Uterus (tissue), 2 donors: ENCODE measurements around the gene PARD3.

Experiments used
- POLR2A ChIP-seq, 2 donors: fragments of 450-650 bp; IDR thresholded peaks; one replicate each; pipeline ENCODE4 v1.6.1; 2016; ENCODE audit warnings: antibody characterized with exemption in 2 of 2, mild to moderate bottlenecking in 1 of 2, moderate library complexity in 1 of 2
- TF ChIP-seq, protein P1 (sequence below), 4 experiments: fragments of 200-600 bp in 2 of 4; fragments of 450-650 bp in 2 of 4; sonication (generic) in 2 of 4; IDR thresholded peaks; one replicate each; pipeline ENCODE4 v1.5.1; 2016 to 2019; ENCODE audit warnings: antibody characterized with exemption in 4 of 4, mild to moderate bottlenecking in 2 of 4, moderate library complexity in 1 of 4

DNA sequence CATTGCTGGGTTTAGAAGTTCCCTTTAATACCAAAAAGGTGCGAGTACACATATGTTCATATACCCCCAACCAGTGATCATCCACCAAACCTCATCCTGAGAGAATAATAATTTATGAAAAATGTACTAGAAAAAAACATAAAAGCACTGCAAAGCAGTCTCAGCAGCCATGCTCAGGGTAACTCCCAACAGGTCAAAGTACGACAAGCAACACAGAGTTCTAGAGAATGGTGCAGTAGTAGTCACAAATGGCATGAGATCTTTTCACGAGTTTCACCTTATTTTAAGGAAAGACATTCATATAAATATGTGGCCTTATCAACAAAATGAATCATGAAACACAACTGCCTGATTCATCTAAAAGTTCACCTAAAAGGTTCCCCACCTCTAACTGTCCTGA, 338.5 kb downstream of the PARD3 start:
- TF ChIP-seq, protein P1, sequence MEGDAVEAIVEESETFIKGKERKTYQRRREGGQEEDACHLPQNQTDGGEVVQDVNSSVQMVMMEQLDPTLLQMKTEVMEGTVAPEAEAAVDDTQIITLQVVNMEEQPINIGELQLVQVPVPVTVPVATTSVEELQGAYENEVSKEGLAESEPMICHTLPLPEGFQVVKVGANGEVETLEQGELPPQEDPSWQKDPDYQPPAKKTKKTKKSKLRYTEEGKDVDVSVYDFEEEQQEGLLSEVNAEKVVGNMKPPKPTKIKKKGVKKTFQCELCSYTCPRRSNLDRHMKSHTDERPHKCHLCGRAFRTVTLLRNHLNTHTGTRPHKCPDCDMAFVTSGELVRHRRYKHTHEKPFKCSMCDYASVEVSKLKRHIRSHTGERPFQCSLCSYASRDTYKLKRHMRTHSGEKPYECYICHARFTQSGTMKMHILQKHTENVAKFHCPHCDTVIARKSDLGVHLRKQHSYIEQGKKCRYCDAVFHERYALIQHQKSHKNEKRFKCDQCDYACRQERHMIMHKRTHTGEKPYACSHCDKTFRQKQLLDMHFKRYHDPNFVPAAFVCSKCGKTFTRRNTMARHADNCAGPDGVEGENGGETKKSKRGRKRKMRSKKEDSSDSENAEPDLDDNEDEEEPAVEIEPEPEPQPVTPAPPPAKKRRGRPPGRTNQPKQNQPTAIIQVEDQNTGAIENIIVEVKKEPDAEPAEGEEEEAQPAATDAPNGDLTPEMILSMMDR (IDR thresholded peaks at IDR 0.05) = no peak
- no peak for TF ChIP-seq POLR2A (IDR thresholded peaks at IDR 0.05)
